ENCODE measurements around the gene APOL5.

The APOL5 gene

DNA sequence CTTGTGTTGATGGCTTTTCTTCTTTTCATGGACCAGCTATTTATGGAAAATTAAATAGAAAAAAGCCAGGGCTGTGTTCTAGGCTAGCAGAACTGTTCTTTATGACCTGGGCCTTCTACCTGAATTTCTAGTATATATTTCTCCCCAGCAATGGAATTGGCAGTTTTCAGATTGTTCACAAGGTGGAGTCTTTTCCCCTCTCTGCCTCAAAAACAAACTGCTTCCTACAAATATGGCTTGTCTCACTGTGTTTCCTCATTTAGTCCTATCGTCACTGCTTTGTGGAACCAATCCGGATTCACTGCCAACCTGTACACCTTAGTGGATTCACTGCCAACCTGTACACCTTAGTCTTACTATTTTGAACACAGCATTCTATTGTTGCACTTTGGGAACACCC lies 5.0 kb upstream of the APOL5 start:
- intact Hi-C loops (cut with DNase I; ENCODE audit: low total_unique reads): no loop called here
- H3K9me3 ChIP-seq: peaks cover 0 to 4% (median 0%) of the 10 kb centered on the region in 3 donors
- H3K36me3 ChIP-seq: no peaks in the 10 kb centered on the region
- H3K4me3 ChIP-seq: no peak overlapping the region
- TF ChIP-seq, protein P1, sequence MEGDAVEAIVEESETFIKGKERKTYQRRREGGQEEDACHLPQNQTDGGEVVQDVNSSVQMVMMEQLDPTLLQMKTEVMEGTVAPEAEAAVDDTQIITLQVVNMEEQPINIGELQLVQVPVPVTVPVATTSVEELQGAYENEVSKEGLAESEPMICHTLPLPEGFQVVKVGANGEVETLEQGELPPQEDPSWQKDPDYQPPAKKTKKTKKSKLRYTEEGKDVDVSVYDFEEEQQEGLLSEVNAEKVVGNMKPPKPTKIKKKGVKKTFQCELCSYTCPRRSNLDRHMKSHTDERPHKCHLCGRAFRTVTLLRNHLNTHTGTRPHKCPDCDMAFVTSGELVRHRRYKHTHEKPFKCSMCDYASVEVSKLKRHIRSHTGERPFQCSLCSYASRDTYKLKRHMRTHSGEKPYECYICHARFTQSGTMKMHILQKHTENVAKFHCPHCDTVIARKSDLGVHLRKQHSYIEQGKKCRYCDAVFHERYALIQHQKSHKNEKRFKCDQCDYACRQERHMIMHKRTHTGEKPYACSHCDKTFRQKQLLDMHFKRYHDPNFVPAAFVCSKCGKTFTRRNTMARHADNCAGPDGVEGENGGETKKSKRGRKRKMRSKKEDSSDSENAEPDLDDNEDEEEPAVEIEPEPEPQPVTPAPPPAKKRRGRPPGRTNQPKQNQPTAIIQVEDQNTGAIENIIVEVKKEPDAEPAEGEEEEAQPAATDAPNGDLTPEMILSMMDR (IDR thresholded peaks at IDR 0.05): no peak
- peaks cover 0 to 7% of the 10 kb centered on the region in 2 donors for H3K27me3 ChIP-seq
- no peak for DNase-seq
- no peaks in the 10 kb centered on the region for H3K4me1 ChIP-seq
- no peak overlapping the region for H3K27ac ChIP-seq

DNA sequence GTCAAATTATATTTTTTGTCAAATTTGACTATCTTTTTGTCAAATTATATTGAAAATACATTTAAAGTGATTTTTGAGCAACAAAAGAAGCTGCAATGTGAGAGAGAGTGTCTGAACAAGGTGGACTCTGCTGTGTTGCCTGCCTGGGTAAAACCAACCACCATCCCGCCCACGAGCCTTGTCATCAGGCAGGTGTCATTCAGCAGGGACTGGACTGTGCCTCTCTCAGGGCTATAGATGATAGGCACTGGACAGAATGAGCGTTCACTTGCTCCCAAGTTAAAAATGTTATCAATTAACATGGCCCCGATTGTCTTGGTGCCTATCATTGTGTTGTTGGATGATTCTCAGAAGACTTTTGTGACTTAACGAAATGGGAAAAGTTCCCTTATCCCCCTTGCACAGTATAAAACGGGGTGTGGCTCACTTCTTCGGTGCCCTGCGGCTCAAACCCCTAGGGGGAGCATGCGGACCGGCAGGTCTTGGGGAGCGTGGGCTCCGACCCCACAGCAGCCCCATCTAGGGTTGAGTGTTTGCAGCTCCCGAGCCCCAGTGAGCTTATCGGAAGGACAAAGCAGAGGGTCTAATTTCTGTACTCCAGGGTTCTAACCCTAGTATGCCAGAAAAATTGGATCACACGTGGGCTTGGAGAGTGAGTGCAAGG lies 1.7 kb downstream of the APOL5 start:
- intact Hi-C loops (cut with DNase I; ENCODE audit: low total_unique reads): no loop called here
- no peak for DNase-seq
- TF ChIP-seq, protein P1 (IDR thresholded peaks at IDR 0.05): no peak

DNA sequence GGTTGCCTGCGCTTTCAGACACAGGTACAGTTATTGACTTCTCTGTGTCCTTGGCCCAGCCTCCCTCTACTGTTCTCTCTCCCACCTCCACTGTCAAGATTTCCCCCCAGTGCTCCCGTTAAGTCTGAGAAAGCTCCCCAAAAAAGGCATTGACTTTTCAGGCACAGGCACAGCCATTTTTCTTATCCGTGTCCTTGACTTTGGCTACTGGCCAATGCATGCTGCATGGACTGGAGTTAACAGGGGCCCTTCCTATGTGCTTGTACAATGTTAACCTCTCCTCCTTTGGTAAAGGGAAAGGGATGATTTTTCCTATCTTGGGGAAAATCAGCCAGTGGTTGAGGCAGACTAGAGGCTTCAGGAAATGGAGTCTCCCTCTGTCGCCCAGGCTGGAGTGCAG lies 4.3 kb downstream of the APOL5 start:
- no peaks in the 10 kb centered on the region for H3K4me1 ChIP-seq
- TF ChIP-seq, protein P1 (IDR thresholded peaks at IDR 0.05): no peak
- intact Hi-C loops (cut with DNase I; ENCODE audit: low total_unique reads): no loop called here
- H3K4me3 ChIP-seq: no peak overlapping the region
- no peaks in the 10 kb centered on the region for H3K9me3 ChIP-seq
- H3K27me3 ChIP-seq: peaks cover 0 to 3% of the 10 kb centered on the region in 2 donors
- H3K27ac ChIP-seq: no peak overlapping the region
- no peak for DNase-seq
- H3K36me3 ChIP-seq: no peaks in the 10 kb centered on the region

More for the DNA sequence above, 1.7 kb downstream of the APOL5 start:
- H3K36me3 ChIP-seq: no peaks in the 10 kb centered on the region
- no peak overlapping the region for H3K27ac ChIP-seq
- H3K4me1 ChIP-seq: no peaks in the 10 kb centered on the region
- H3K9me3 ChIP-seq: no peaks in the 10 kb centered on the region
- no peak overlapping the region for H3K4me3 ChIP-seq
- H3K27me3 ChIP-seq: no peaks in the 10 kb centered on the region

DNA sequence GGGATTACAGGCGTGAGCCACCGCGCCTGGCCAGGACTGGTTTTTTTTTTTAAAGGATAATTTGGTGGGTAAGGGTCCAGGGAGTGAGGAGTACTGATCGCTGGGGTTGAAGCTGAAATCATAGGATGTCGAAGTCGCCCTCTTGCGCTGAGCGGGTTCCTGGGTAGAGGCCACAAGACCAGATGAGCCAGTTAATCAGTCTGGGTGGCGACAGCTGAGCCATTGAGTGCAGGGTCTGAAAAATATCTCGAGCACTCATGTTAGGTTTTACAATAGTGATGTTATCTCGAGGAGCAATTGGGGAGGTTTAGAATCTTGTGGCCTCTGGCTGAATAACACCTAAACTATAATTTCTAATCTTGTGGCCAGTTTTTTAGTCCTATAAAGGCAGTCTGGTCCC lies 7.8 kb downstream of the APOL5 start:
- intact Hi-C loops (cut with DNase I; ENCODE audit: low total_unique reads): no loop called here

DNA sequence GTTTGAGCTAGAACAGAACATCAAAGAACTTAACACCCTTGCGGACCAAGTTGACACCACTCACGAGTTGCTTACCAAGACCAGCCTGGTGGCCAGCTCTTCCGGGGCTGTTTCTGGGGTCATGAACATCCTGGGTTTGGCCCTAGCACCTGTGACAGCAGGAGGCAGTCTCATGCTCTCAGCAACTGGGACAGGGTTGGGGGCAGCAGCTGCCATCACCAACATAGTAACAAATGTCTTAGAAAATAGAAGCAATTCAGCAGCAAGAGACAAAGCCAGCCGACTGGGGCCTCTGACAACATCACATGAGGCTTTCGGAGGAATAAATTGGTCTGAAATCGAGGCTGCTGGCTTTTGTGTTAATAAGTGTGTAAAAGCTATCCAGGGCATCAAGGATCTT lies 8.7 kb downstream of the APOL5 start:
- Histone ChIP-seq H3K27ac (no peak overlapping the region), H3K4me3 (no peak overlapping the region), H3K9me3 (no peaks in the 10 kb centered on the region), H3K36me3 (no peaks in the 10 kb centered on the region), H3K4me1 (no peaks in the 10 kb centered on the region), H3K27me3 (peaks cover 0 to 7% of the 10 kb centered on the region in 2 donors)
- TF ChIP-seq, protein P1 (IDR thresholded peaks at IDR 0.05): no peak
- no peak for DNase-seq
- intact Hi-C loops (cut with DNase I; ENCODE audit: low total_unique reads): no loop called here

More for the DNA sequence above, 7.8 kb downstream of the APOL5 start:
- Histone ChIP-seq H3K4me3 (no peak overlapping the region), H3K4me1 (no peaks in the 10 kb centered on the region), H3K9me3 (no peaks in the 10 kb centered on the region), H3K27me3 (peaks cover 0 to 7% of the 10 kb centered on the region in 2 donors), H3K36me3 (no peaks in the 10 kb centered on the region), H3K27ac (no peak overlapping the region)
- no peak for DNase-seq
- TF ChIP-seq, protein P1 (IDR thresholded peaks at IDR 0.05): no peak

Measured in tibial artery (tissue), 4 donors.